Peyer's patch (tissue), 4 donors: Measurements from ENCODE around the gene CASQ1.

Experiments
- POLR2A ChIP-seq, 2 donors: fragments of 450-650 bp; IDR thresholded peaks; one replicate each; pipeline ENCODE4 v1.5.1; 2017; ENCODE audit warnings: antibody characterized with exemption in 2 of 2, mild to moderate bottlenecking in 2 of 2, moderate library complexity in 2 of 2
- TF ChIP-seq, protein P1 (sequence below), 6 experiments: fragments of 450-650 bp in 4 of 6; fragments of 200-600 bp in 2 of 6; sonication (generic) in 1 of 6; IDR thresholded peaks; one replicate each; pipeline ENCODE4 v1.5.1; 2017 to 2019; ENCODE audit warnings: antibody characterized with exemption in 6 of 6, mild to moderate bottlenecking in 3 of 6, moderate library complexity in 1 of 6

DNA sequence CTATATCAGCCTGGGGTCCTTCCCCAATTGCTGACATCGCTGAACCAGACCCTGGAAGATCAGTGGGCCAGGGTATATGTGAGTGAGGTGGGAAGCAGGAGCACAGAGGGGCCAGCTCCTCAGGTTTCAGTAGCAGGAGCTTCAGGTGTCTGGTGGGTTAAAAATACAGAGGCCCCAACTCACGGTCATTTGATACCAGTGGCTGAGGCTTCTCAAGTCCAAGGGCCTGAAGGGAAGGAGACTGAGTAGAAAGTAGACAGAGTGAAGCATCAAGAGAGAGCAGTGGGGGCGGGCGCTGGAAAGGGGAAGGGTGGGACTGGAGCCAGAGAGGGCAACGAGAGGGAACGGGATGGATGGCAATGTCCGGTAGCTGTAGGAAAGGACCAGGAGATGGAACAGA, 2.0 kb upstream of the CASQ1 start:
- no peak for TF ChIP-seq POLR2A (IDR thresholded peaks at IDR 0.05)
- TF ChIP-seq, protein P1, sequence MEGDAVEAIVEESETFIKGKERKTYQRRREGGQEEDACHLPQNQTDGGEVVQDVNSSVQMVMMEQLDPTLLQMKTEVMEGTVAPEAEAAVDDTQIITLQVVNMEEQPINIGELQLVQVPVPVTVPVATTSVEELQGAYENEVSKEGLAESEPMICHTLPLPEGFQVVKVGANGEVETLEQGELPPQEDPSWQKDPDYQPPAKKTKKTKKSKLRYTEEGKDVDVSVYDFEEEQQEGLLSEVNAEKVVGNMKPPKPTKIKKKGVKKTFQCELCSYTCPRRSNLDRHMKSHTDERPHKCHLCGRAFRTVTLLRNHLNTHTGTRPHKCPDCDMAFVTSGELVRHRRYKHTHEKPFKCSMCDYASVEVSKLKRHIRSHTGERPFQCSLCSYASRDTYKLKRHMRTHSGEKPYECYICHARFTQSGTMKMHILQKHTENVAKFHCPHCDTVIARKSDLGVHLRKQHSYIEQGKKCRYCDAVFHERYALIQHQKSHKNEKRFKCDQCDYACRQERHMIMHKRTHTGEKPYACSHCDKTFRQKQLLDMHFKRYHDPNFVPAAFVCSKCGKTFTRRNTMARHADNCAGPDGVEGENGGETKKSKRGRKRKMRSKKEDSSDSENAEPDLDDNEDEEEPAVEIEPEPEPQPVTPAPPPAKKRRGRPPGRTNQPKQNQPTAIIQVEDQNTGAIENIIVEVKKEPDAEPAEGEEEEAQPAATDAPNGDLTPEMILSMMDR (IDR thresholded peaks at IDR 0.05), result no peak
